ENCODE measurements around the gene CUL7.

Gene CUL7

DNA sequence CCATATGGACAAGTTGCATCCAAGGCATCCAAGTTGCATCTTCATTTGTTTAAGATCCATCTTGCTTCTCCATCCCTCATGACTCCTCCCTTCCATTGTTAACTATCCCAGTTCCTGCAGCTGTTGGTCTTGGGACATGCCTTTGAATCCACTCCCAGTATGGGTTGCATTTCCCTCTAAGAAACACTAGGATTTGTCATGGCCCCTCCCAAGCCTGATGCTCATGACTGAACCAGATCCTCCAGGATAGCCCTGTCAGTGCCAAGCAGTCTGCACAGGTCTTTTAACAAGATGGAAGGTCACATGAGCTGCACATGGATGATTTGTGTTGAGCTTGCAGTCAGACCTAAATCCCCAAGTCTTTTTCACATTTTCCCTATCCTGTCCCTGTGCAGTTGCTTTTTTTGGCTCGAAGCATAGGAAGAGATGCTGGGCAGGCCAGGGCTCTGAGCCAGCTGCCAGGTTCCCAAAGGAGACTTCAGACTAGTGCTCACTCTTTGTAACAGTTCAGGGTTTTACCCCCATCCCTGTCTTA is 65.1 kb downstream of the CUL7 start:
- TF ChIP-seq, protein P1, sequence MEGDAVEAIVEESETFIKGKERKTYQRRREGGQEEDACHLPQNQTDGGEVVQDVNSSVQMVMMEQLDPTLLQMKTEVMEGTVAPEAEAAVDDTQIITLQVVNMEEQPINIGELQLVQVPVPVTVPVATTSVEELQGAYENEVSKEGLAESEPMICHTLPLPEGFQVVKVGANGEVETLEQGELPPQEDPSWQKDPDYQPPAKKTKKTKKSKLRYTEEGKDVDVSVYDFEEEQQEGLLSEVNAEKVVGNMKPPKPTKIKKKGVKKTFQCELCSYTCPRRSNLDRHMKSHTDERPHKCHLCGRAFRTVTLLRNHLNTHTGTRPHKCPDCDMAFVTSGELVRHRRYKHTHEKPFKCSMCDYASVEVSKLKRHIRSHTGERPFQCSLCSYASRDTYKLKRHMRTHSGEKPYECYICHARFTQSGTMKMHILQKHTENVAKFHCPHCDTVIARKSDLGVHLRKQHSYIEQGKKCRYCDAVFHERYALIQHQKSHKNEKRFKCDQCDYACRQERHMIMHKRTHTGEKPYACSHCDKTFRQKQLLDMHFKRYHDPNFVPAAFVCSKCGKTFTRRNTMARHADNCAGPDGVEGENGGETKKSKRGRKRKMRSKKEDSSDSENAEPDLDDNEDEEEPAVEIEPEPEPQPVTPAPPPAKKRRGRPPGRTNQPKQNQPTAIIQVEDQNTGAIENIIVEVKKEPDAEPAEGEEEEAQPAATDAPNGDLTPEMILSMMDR (IDR thresholded peaks at IDR 0.05; ENCODE audit: low read depth, low read length), result no peak
- Histone ChIP-seq H3K4me1 (no peaks in the 10 kb centered on the region), H3K27me3 (no peaks in the 10 kb centered on the region), H3K4me3 (ENCODE audit: low read depth, low read length) (no peak overlapping the region), H3K9me3 (no peaks in the 10 kb centered on the region), H3K36me3 (peaks cover 10% of the 10 kb centered on the region)
- DNase-seq, result no peak

Measured in BE2C (cell line).